HuH-7 (cell line): ENCODE results near the gene RNF149.
"Not testable (repeated sequence)": the region's sequence is repeated elsewhere in the genome, so short reads cannot be mapped to it uniquely, and the experiment has no call there.

ENCODE experiments used
- DNase-seq: peaks from one replicate; pipeline ENCODE4 v3.0.0; 2011; ENCODE audit warnings: low spot score

The RNF149 gene

DNA sequence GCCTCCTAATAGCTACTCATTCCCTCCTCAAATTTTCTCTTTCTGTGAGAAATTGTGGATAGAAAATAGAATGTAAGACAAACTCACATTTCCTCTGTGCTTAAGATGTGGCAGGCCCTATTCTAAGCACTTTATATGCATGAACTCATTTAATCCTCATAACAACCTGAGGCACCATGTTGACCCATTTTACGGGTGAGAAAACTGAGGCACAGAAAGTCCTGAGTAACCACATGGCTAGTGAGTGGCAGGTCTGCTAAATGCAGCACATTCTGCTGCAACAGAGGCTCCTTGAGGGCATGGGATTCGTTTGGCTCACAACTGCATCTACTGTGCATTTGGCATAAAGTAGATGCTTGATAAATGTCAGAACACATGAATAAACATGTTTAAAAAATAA is 22.7 kb upstream of the RNF149 start:
- DNase-seq: no peak

DNA sequence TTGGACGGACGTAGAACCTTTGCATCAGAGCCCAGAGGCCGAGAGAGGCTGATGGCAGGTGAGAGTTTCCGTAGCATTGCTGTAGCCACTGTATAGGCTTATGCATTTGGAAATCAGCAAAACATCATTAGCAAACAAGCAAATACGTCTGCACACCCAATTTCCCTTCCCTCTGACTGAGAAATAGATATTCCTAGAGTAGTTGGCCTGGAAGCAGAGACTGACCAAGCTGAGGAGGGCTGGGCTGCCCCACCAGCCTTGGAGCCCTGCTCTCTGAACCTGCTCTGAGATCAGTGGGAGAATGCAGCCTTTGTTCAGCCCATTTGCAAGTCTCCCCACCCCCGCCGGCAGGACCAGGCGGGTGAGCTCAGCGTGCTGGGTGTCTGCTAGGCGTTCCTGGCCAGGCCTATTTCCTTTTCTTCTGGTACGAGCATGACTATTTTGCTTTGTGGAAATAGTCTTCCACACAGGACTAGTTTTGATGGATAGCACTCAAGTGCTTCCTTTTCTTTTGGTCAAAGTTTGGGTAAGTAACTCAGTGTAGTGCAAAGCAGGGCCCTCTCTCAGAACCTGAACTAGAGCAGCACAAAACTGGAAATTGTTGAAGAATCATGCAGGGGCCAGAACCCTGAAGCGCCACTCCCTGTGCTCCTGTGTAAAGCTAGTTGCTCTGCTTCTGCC is 21.9 kb upstream of the RNF149 start:
- peak; percentile 64 for DNase-seq

DNA sequence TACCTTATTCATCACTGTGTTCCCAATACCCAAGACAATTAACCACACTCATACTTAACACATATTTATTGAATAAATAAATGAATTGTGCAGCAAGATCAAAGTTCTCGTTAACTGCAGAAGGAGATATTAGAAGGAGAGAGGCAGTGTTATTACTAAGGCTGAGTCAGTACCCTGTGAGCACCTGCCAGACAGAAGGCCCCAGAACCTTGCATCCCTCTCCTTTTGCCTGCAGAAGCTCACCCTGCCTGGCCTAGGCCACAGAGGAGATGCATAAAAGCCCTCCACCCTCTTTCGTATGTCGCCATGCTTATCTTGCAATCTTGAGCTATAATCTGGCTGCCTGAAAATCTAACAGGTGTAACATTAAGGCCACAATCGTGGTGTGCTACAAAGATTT is 20.5 kb upstream of the RNF149 start:
- no peak for DNase-seq

DNA sequence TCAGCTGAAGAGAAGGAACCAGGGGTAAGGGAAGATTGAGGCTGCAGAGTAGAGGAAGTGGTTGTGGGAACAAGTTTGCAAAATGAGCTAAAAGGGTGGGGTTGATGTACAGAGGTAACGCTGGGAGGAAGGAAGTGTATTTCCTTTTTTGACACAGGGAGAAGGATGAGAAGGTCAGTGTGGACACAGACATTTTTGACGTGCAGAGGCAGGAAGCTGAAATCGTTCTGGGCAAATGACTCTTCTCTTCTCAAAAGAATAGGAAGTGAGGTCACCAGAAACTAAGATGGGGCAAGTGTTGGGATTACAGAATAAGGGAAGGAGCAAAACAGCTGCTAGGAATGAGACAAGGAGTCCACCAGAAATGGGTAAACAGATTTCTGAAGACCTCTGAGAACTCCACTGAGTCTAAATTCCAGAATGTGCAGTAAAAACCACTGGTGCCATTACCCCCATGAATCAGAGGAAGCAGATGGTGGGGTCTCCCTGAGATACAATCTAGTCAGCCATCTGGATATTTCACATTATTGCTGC is 20.0 kb upstream of the RNF149 start:
- no peak for DNase-seq

DNA sequence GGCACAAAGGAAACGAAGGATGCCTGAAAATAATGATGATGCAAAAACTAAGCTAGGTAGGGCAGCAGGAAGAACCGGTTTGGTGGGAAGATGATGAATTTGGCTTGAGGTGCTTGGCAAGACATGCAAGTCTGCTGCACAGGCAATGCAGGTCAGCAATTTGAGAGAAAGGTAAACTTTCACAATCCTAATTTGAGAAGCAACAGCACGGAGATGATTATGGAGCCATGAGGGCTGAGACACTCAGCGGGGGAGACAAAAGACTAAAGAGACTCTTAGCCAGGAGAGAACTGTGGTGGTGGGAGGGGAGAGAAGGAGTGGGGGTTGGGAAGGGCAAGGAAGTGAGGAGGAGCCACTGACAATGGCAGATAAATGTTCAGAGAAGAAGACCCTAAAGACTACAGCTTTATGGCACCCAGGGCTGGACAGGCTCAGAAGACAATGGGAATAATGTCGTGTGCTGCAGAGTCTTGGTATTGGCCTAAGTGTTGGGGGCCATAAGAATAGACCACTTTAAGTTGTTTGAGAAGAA is 19.4 kb upstream of the RNF149 start:
- no peak for DNase-seq

GRCh38 chr2:101325425-101325824 is 16.9 kb upstream of the RNF149 start:
- DNase-seq: no peak

GRCh38 chr2:101316568-101316967 is 8.1 kb upstream of the RNF149 start:
- DNase-seq: not testable (repeated sequence)

- DNase-seq: no peak
Measured at GRCh38 chr2:101311696-101312017, 3.2 kb upstream of the RNF149 start.

DNA sequence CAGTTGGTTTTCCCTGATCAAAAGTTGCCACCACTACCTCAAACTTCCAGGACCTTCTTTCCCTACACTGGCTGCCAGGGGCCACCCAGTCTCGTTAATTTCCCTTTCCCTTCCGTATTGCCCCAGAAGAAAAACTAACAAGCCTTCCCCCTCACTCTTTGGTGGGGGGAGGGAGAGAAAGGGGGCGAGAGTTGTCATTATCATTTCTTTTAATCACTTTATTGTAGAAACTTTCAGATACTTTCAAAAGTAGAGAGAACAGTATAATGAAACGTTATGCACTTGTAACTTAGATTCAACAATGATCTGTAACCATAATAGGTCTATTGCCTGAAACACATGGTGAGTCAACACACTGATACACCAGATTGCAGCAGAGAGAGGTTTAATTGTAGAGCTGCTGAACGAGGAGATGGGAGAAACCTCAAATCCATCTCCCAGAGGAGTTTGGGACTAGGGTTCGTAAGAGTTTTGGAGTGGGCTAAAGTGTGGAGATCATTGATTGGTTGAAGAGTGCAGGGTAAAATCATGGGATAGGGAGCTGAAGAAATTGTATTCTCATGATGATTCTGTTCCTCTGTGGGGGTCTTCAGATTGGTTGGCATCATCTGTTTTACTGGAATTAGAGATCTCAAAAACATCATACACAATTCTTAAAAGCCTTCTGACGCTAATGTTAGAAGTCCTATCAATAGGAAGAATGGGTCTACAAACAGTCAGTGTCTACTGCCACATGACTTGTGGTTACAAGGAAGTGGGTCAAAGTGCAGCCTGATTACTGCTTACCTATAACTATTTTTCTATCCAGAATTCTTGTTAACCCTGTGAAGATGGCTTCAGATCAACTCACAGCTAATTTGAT is 2.6 kb upstream of the RNF149 start:
- no peak for DNase-seq

DNA sequence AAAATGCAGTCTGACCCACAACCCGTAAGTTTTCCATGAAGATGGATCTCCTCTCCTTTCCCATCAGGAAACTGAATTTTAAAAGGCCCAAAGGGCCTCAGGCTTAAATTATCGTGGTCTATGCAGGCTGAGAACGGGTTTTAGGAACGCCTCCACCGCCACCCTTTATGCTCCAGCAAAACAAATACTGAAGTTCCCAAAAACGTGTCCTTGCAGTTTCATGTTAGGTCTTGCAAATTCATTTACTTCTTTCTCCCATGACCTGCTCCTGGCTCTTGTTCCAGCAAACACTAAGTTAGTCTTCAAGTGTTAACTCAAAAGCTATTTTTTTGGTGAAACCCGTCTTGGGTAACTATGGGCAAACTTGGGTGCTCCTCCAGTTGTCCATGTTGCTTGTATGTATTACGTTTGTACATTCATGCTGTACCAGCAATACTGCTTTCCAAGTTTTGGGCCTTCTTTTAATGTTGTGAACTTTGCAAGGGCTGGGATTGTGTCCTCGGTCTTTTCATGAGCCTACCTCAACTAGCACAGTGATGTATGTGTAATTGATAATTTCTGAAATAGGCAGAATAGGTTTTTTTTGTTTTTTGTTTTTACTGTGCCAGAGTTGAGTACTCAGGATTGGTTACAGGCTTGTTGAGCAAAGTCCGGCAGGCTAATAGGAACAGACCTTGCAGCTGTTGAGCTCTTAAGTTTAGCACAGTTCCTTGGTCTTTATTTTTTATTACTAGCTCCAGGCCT is 1.8 kb upstream of the RNF149 start:
- no peak for DNase-seq

GRCh38 chr2:101307950-101308431 is 510 bp downstream of the RNF149 start:
- no peak for DNase-seq

DNA sequence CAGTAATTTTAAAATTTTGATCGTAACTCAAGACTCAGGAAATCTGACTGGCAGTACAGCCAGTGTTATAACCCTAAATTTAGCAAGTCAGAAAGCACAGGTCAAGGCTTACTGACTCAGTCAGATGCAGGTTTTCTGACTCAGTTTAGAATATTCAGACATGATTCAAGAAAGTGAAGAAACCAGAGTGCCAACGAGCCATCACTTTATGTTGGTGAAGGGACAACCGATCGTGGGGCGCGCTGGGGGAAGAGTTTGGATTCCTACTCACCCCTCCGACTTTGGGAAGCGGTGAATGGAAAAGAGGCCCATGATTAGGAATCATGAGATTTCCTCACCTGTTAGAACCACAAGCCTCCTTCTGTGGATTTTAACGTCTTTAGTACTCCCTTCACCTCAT is 998 bp downstream of the RNF149 start:
- no peak for DNase-seq

- no peak for DNase-seq
Measured at GRCh38 chr2:101306410-101306809, 2.1 kb downstream of the RNF149 start.

DNA sequence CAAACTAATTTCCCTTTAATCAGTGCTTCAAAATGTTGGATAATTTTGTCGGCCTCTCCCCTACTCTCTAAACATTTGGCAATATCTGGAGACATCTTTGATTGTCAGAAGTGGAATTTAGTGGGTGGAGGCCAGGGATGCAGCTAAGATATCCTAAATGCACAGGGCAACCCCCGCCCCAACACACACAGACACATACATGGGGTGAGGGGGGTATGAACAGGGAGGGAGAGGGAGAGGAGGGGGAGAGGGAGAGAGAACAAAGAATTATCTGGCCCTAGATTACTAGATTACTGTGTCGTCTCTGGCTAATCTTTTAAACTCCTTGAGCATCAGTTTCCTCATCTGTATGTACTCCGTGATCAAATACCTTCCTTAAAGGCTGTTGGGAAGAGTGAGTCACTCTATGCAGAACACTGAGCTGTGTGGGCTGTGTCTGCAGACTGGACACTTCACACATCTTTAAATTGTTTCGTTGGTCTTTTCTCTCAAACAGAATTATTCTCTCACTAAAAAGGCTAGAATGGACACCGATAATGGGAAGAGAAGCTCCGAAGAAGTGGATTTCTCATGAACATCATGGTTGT is 2.9 kb downstream of the RNF149 start:
- DNase-seq: no peak

- no peak for DNase-seq
Measured at GRCh38 chr2:101305035-101305434, 3.5 kb downstream of the RNF149 start.

GRCh38 chr2:101303688-101304087 is 4.8 kb downstream of the RNF149 start:
- DNase-seq: no peak

DNA sequence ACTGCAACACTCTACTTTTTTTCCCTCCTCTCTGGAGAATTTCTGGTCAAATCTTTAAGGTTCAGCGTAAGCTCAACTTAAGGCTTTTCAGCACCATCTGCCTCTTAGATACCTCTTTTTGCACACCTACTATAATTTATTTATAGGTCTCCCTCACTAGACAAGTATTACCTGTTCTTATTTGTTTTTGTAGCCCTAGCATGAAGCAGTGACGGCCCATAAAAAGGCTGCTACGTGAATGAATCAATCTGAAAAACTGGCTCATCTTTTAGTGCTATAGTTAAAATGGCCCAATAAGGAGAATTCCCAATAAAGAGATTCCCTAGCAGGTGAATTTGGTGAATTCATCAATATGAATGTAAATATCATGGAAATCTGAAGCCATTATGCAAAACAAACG is 6.5 kb downstream of the RNF149 start:
- DNase-seq: no peak

- no peak for DNase-seq
Measured at GRCh38 chr2:101300836-101301235, 7.7 kb downstream of the RNF149 start.

DNA sequence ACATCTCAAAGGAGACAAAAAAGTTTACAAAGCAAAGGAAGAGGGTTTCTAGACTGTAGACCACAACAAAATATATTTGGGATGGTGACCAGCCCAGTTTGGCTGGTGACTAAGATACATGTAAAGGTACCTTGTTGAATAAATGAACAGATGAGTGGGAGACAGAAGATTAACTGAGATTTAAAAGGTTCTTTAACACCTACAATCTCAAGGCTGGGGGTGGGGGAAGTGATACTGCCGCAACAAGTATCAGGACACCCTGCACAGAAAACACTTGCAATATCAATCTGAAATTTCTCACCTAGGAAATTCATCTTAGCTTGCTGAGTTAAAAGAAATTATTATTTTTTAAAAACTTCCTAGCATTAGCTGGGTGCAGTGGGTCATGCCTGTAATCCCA is 8.3 kb downstream of the RNF149 start:
- DNase-seq: no peak

DNA sequence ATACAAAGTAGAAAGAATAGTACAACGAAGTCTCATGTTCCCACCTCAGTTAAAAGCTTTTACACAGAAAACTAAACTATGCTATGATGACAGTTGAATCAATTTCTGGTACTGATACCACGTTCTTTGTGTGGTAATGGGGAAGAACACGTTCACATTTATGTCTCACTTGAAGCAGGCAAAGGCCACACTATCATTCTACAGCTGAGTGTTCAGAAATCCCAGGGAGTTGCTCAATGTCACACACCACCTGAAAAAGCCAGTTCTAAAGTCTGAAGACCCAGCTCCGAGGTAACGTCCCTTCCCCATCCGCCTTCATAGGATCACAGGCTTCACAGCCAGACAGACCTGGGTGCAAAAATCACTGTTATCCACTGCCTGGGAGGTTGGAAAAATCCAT is 8.9 kb downstream of the RNF149 start:
- no peak for DNase-seq

GRCh38 chr2:101297383-101297782 is 11.1 kb downstream of the RNF149 start:
- no peak for DNase-seq

DNA sequence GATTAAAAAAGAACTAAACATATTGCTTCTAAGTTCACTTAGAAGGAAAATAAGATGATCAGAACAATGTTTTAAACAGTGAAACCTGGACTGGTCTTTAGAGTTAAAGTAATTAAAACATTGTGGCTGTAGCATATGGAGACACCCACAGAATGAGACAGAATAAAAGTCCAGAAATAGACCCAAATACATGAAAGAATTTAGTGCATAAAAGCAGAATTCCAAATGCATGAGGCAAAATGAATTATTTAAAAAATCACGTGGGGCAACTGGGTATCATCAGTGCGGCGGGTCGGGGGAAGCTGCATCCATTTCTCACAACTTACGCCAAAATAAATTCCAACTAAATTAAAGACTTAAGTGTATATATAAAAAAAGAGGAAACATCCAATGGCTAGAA is 12.1 kb downstream of the RNF149 start:
- no peak for DNase-seq
